ENCODE measurements around the gene LSM14B.

GRCh38 chr20:62116558-62117361, 5.5 kb upstream of the LSM14B start:
- TF ChIP-seq, protein P1, sequence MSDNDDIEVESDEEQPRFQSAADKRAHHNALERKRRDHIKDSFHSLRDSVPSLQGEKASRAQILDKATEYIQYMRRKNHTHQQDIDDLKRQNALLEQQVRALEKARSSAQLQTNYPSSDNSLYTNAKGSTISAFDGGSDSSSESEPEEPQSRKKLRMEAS (IDR thresholded peaks at IDR 0.05; ENCODE audit: low read depth, low read length), result no peak
- no peak for TF ChIP-seq CTCF (IDR thresholded peaks at IDR 0.05; ENCODE audit: low read depth, low read length)
